ENCODE results near the gene PFKFB2. TPM values are rescaled to one million over a fixed set of nuclear protein-coding genes. Genes with fewer than 3 reads are reported as not detected.
A peak's percentile ranks its signal among the peaks of the same experiment; 100 is the strongest.

PFKFB2 gene
- polyA plus RNA-seq, 2 of the 4 experiments (the other 2 are of a cell fraction): 7.4 to 8.4 TPM

GRCh38 chr1:207021876-207022596 is 31.0 kb upstream of the PFKFB2 start:
- Histone ChIP-seq H3K9me3 (no peaks in the 10 kb centered on the region), H3K27ac (peak overlapping the region; percentile 86 to 89), H3K4me3 (no peak overlapping the region), H3K4me2 (peak overlapping the region; percentile 62), H3K4me1 (peaks cover 83% of the 10 kb centered on the region)
- FAIRE-seq: no peak
- ATAC-seq: no peak
- no peak for DNase-seq (ENCODE audit: low read depth in 1 of 2, low spot score in 1 of 2)
- 0 out of 4 replicates have a peak, but pooled peaks of 1 of the 2 experiments have one; percentile 21 for TF ChIP-seq CEBPB (IDR thresholded peaks at IDR 0.05)
- TF ChIP-seq NFE2L2 (conservative IDR thresholded peaks at IDR 0.05; ENCODE audit: low read length): no peak
- no peak for TF ChIP-seq MAX (IDR thresholded peaks at IDR 0.05)
- no peak for TF ChIP-seq CTCF (IDR thresholded peaks at IDR 0.05)
- ChIA-PET POLR2A (no interaction called here), CTCF (interaction anchor here (0.7 to 4.1 kb wide), 8 partner anchors 9 to 116 kb away, joined by 3 to 17 read pairs (median 6); no protein-coding TSS in a partner anchor)
- 90% methylated on average over 12 of the region's 15 CpGs for WGBS (ENCODE audit: missing lambda C conversion rate)

GRCh38 chr1:207022996-207023679 is 29.9 kb upstream of the PFKFB2 start:
- ChIA-PET CTCF (interaction anchor here (0.6 to 4.1 kb wide), 9 partner anchors 9 to 300 kb away, joined by 3 to 17 read pairs (median 5); partner anchors contain the start of gene C1orf116), POLR2A (no interaction called here)
- no peak overlapping the region for H3K4me2 ChIP-seq
- H3K4me3 ChIP-seq: no peak overlapping the region
- TF ChIP-seq MAZ (IDR thresholded peaks at IDR 0.05; ENCODE audit: borderline replicate concordance, low read depth, low read length): no peak
- TF ChIP-seq ZNF302 (CRISPR knock-in tag; IDR thresholded peaks at IDR 0.05): no peak
- TF ChIP-seq RAD21 (conservative IDR thresholded peaks at IDR 0.05 in 1 of 2, IDR thresholded peaks at IDR 0.05 in 1 of 2): no peak
- no peak for TF ChIP-seq ZFP36 (IDR thresholded peaks at IDR 0.05; ENCODE audit: borderline replicate concordance, partially characterized antibody)
- TF ChIP-seq MYC (IDR thresholded peaks at IDR 0.05; ENCODE audit: borderline replicate concordance, low read length): no peak
- no peak for TF ChIP-seq FOSB (CRISPR knock-in tag; IDR thresholded peaks at IDR 0.05)
- TF ChIP-seq BCL3 (IDR thresholded peaks at IDR 0.05): no peak
- TF ChIP-seq GATA3 (IDR thresholded peaks at IDR 0.05; ENCODE audit: borderline replicate concordance): no peak
- no peak for TF ChIP-seq NFE2L2 (conservative IDR thresholded peaks at IDR 0.05; ENCODE audit: low read length)
- TF ChIP-seq SMC3 (IDR thresholded peaks at IDR 0.05): no peak
- TF ChIP-seq HDAC2 (IDR thresholded peaks at IDR 0.05): no peak
- TF ChIP-seq RCOR1 (IDR thresholded peaks at IDR 0.05; ENCODE audit: low read depth, low read length): no peak
- H3K9me3 ChIP-seq: no peaks in the 10 kb centered on the region
- peaks cover 93% of the 10 kb centered on the region for H3K4me1 ChIP-seq
- FAIRE-seq (no peak), DNase-seq (ENCODE audit: low read depth in 1 of 2, low spot score in 1 of 2) (no peak), ATAC-seq (no peak)
- peak overlapping the region; percentile 86 to 89; a peak in 4 of 6 replicates for H3K27ac ChIP-seq
- WGBS (ENCODE audit: missing lambda C conversion rate): 96% methylated on average over 5 of the region's 8 CpGs

GRCh38 chr1:207024202-207025145 is 28.6 kb upstream of the PFKFB2 start:
- POLR2A ChIA-PET: interaction anchor here (1.0 to 1.5 kb wide), 2 partner anchors 17 to 29 kb away, joined by 4 to 8 read pairs; partner anchors contain the start of gene PFKFB2
- TF ChIP-seq ZNF302 (CRISPR knock-in tag; IDR thresholded peaks at IDR 0.05) (no peak), PBX3 (IDR thresholded peaks at IDR 0.05) (no peak), CHD2 (IDR thresholded peaks at IDR 0.05; ENCODE audit: low read length, partially characterized antibody) (no peak), KDM1A (IDR thresholded peaks at IDR 0.05; ENCODE audit: low read depth) (no peak), REST (IDR thresholded peaks at IDR 0.05) (no peak)

More at GRCh38 chr1:207024202-207025145, 28.6 kb upstream of the PFKFB2 start:
- DNase-seq (ENCODE audit: low read depth in 1 of 2, low spot score in 1 of 2): no peak
- CTCF ChIA-PET: interaction anchor here (1.1 to 2.6 kb wide), 11 partner anchors 8 to 322 kb away, joined by 3 to 12 read pairs (median 4); partner anchors contain the start of gene C1orf116
- Histone ChIP-seq H3K27ac (peak overlapping the region; percentile 86 to 89), H3K4me1 (peaks cover 96% of the 10 kb centered on the region), H3K9me3 (no peaks in the 10 kb centered on the region), H3K4me3 (no peak overlapping the region), H3K4me2 (peak overlapping the region; percentile 77)
- FAIRE-seq: no peak
- WGBS (ENCODE audit: missing lambda C conversion rate): 77% methylated on average over 13 of the region's 18 CpGs
- ATAC-seq: no peak

Data from A549 (cell line).